ENCODE results near the gene LCA5.
"Not testable (repeated sequence)": the region's sequence is repeated elsewhere in the genome, so short reads cannot be mapped to it uniquely, and the experiment has no call there.

Gene LCA5

GRCh38 chr6:79536585-79536953, 661 bp downstream of the LCA5 start:
- no peak for DNase-seq

GRCh38 chr6:79529567-79529966, 7.7 kb downstream of the LCA5 start:
- not testable (repeated sequence) for DNase-seq

GRCh38 chr6:79526897-79527296, 10.3 kb downstream of the LCA5 start:
- no peak for DNase-seq

GRCh38 chr6:79525272-79526100, 11.7 kb downstream of the LCA5 start:
- DNase-seq = no peak

- DNase-seq = no peak
These were observed 13.2 kb downstream of the LCA5 start for GRCh38 chr6:79524065-79524464.

GRCh38 chr6:79522609-79523008, 14.6 kb downstream of the LCA5 start:
- DNase-seq = no peak

GRCh38 chr6:79520534-79520933, 16.7 kb downstream of the LCA5 start:
- DNase-seq = no peak

- DNase-seq = no peak
These were observed 18.4 kb downstream of the LCA5 start for GRCh38 chr6:79518842-79519241.

GRCh38 chr6:79515436-79515835, 21.8 kb downstream of the LCA5 start:
- DNase-seq = no peak

GRCh38 chr6:79513111-79513510, 24.1 kb downstream of the LCA5 start:
- DNase-seq = no peak

GRCh38 chr6:79512014-79512413, 25.2 kb downstream of the LCA5 start:
- no peak for DNase-seq

- no peak for DNase-seq
These were observed 26.5 kb downstream of the LCA5 start for GRCh38 chr6:79510707-79511106.

- no peak for DNase-seq
These were observed 31.0 kb downstream of the LCA5 start for GRCh38 chr6:79506251-79506650.

GRCh38 chr6:79504372-79504771, 32.9 kb downstream of the LCA5 start:
- DNase-seq = no peak

- DNase-seq = no peak
These were observed 38.4 kb downstream of the LCA5 start for GRCh38 chr6:79498842-79499241.

- DNase-seq = no peak
These were observed 42.0 kb downstream of the LCA5 start for GRCh38 chr6:79495246-79495645.

GRCh38 chr6:79494841-79495240, 42.4 kb downstream of the LCA5 start:
- no peak for DNase-seq

- no peak for DNase-seq
These were observed 66.5 kb downstream of the LCA5 start for GRCh38 chr6:79470728-79471127.

GRCh38 chr6:79469376-79470246, 67.6 kb downstream of the LCA5 start:
- DNase-seq = no peak

GRCh38 chr6:79468587-79468986, 68.6 kb downstream of the LCA5 start:
- no peak for DNase-seq

- DNase-seq = no peak
These were observed 69.1 kb downstream of the LCA5 start for GRCh38 chr6:79468116-79468515.

GRCh38 chr6:79467716-79468115, 69.5 kb downstream of the LCA5 start:
- no peak for DNase-seq

- DNase-seq = no peak
These were observed 70.9 kb downstream of the LCA5 start for GRCh38 chr6:79466207-79466834.

- DNase-seq = no peak
These were observed 71.8 kb downstream of the LCA5 start for GRCh38 chr6:79465381-79465780.
